Activated CD4-positive, alpha-beta T cell treated with anti-CD3 and anti-CD28 coated beads, Interleukin-2, amount 50 U/mL, for 4 hours (primary cell): ENCODE data around the gene SPIB.
"Not testable (repeated sequence)": the region's sequence is repeated elsewhere in the genome, so short reads cannot be mapped to it uniquely, and the experiment has no call there.

Experiments used
- DNase-seq, 2 experiments: peaks; one replicate each; pipeline ENCODE4 v3.0.0-alpha.2; 2020

Gene SPIB

DNA sequence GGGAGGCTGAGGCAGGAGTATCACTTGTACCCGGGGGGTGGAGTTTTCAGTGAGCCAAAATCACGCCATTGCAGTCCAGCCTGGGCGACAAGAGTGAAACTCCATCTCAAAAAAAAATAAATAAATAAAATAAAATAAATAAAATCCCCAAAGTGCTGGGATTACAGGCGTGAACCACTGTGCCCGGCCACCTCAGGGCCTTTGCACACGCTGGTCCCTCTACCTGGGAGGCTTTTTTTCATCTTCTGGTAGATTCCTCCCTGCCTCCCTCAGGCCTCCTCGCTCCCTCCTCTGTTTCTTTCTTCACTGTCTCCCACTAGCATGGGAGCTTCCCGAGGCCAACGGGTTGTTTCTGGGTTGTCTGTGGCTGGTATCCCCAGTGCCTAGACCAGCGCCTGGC, 29.0 kb downstream of the SPIB start:
- DNase-seq = no peak

DNA sequence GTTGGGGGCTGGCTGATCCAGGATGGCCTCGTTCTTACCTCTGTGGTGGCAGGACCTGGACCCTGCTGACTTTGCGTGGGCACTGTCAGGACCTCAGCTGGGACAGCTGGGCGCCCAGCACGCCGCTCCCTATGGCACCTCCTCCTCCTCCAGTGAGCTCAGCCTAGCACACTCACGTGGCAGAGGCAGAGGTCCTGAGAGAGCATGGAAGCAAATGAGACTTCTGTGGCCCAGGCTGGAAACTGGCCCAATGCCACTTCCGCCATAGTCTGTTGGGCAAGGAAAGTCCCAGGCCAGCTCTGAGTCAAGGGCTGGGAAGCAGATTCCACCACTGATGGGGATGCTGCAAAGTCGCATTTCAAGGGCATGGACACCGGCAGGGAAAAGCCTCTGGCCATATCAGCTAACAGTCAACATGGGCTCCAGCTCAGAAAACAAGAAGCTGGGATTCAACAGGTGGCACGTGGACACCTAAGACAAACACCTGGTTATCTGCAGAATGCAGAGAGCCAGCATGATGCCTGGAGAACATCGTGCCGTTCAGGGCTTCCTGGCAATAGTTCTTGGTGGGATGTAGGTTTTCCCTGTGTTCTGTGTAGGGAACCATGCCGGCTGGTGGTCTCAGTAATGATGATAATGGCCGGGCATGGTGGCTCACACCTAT, 30.6 kb downstream of the SPIB start:
- DNase-seq = no peak

DNA sequence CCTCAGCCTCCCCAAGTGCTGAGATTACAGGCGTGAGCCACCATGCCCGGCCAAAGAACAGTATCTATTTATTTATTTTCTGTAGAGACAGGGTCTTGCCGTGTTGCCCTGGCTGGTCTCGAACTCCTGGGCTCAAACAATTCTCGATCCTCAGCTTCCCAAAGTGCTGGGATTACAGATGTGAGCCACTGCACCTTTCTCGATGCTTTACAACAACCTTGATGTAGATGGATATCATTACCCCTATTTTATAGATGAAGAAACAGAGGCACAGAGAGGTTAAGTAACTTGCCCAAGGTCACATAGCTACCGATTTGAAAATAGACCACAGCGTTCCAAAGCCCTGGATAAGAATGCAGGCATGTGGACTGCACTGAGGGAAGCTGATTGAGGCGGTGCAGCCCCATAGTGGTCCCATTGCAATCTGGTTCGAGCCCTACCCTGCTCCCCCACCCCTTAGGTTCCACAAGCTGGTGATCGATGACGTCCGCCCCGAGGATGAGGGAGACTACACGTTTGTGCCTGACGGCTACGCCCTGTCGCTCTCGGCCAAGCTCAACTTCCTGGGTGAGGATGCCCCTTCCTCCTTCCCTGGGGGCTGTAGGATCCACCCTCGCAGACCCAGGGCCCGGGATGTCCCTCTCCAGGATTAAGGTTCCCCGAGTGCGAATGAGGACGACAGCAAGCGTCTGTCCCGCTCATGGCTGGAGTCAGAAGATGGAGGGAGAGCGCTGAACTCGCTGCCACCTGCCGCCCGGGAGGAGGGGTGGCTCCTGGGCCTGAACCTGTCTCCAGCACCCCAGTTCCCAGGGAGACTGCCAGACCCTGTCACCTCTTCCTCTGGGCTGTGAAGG, 31.9 kb downstream of the SPIB start:
- DNase-seq = no peak

GRCh38 chr19:50451223-50451534, 32.4 kb downstream of the SPIB start:
- DNase-seq = no peak

DNA sequence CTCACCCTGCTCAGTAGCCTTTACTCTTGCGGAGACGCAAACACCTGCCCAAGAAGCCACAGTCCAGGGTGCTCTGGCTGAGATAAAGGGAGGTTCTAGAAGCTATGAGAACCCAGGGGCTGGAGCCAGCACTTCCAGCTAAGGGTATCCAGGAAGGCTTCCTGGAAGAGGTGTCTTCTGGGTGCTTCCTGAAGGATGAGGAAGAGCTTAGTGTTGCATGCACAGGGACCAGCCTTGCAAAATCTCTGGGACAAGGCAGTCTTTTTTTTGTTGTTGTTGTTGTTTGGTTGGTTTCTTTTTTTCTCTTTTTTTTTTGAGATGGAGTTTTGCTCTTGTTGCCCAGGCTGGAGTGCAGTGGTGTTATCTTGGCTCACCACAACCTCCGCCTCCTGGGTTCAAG, 34.5 kb downstream of the SPIB start:
- DNase-seq = no peak

DNA sequence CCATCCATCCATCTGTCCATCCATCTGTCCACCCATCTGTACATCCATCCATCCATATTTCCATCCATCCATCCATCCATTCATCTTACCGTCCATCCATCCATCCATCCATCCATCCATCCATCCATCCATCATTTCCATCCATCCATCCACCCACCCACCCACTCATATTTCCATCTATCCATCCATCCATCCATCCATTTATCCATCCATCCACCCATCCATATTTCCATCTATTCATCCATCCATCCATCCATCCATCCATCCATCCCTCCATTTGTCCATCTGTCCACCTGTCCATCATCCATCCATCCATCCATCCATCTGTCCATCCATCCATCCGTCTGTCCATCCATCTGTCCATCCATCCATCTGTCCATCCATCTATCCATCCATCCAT, 37.3 kb downstream of the SPIB start:
- no peak for DNase-seq

GRCh38 chr19:50457300-50457699, 38.6 kb downstream of the SPIB start:
- no peak for DNase-seq

DNA sequence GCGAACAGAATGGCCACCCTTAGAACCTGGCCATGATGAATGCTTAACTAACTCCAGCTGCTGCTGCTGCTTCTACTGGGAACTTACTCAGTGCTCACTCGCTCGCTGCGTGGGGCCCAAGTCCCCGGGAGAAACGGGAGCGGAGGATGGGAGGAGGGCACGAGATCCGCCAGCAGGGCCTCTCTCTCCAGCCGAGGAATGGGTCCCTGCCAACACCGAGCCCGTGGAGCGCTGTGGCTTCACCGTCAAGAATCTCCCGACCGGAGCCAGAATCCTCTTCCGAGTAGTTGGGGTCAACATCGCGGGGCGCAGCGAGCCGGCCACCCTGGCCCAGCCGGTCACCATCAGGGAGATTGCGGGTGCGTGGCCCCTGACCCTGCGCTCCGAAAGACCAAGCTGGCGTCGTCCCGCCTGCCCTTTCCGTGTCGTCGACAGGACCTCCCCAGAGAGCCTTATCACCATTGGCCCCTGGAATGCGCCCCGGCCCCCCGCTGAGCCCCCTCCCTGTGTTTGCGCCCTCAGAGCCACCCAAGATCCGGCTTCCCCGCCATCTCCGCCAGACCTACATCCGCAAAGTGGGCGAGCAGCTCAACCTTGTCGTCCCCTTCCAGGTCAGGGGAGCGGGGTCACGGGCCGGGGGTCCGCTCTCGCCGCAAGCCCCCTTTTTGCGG, 39.8 kb downstream of the SPIB start:
- DNase-seq = no peak

GRCh38 chr19:50459067-50459456, 40.3 kb downstream of the SPIB start:
- no peak for DNase-seq

GRCh38 chr19:50459638-50460037, 40.9 kb downstream of the SPIB start:
- no peak for DNase-seq

DNA sequence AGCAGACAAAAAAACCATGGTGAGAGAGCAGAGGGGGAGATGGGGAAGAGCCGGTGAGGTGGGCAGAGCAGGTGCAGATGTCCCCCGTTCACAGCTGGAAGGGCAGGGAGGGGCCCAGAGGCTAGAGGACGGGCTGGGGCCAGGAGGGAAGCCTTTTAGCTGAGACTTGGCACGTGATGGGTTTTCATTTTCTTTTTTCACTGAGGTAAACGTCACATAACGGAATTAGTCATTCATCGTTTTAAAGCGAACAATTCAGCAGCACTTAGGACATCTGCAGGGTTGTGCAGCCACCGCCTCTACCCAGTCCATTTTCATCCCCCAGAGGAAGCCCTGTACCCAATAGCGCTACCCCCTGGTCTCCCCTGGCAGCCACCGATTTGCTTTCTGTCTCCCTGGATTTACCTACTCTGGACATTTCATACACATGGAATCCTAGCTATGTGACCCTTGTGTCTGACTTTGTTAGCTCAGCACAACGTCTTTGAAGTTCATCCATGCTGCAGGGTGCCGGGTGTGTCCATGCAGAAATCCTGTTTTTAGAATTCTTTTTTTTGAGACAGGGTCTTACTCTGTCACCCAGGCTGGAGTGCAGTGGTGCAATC, 41.5 kb downstream of the SPIB start:
- DNase-seq = no peak

- peak; percentile 32 to 49 for DNase-seq
Measured at GRCh38 chr19:50461066-50461875, 42.5 kb downstream of the SPIB start.

DNA sequence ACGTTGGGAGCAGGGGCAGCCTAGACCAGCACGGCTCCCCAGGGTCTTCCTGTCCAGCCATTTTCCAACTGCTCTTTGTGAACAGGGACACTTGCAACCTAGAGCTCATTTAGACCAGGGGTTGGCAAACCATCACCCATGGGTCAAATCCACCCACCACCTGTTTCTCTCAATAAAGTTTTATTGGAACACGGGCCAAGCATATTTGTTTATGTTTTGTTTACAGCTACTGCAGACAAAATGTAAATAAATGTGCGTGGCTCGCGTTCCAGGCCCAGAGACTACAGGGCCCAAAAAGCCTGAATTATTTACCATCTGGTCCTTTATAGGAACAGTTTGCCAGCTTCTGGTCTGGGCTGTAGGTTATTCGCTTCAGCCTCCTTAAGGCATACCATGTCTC, 44.2 kb downstream of the SPIB start:
- DNase-seq = no peak

DNA sequence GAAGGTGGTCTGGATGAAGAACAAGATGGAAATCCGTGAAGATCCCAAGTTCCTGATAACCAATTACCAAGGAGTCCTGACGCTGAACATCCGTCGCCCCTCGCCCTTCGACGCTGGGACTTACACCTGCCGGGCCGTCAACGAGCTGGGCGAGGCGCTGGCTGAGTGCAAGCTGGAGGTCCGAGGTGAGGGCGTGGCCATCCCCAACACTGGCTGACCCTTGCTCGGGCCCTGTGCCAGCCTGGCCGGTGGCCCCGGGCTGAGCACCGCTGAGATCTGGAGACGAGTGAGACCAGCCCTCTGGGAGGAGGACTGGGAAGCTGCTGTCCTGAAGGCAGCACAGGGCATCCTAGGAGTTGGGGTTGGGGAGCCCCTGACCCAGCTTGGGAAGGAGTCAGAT, 45.6 kb downstream of the SPIB start:
- no peak for DNase-seq

DNA sequence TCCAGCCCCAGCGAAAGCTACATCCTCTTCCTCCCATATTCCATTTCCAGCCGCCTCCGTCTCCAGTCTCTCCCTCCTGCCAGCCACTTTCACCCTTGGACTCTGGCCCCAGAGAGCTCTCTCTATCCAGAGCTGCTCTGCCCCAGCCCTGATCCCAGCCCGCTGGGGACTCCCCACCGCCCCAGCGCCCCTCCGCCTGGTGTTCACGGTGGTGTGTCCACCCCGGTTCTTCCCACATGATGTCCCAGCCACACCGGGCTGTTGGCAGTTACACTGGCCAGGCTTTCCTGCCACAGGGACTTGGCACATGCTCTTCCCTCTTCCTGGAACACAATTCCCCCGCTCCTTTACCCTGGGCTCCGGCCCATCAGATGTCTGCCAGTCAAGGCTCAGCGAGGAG, 46.3 kb downstream of the SPIB start:
- no peak for DNase-seq

DNA sequence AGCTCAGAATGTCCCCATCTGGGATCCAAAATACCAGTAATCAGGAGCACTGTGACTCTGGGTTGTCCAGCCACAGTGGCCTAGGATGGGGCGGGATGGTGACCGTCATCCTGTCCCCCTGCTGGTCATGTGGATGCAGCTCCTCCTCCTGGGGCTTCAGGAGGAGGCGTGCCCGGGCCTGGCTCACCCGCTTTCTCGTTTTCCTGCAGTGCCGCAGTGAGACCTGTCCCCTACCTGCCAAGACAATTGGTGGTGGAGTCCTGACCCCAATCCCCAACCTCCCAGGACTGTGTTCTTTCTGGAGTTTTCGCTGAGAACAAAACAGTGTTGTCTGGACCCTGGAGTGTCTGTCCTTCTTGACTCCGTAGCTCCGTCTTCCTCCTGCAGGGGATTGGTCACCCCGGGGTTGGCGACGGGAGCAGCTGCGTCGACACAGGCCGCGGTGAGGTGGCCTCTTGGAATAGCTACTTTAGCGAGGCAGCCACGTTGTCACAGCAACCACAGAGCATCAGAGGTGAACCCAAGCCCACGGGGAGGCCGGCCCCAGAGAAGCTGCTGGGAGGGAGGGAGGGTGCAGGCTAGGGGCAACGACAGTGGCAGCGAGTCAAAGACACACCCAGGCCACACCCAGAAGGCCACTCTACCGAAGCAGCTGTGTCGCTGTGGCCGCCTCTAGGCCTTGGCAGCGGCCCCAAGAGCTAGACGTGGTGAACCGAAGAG, 47.4 kb downstream of the SPIB start:
- no peak for DNase-seq

GRCh38 chr19:50466706-50467039, 47.9 kb downstream of the SPIB start:
- DNase-seq = no peak

DNA sequence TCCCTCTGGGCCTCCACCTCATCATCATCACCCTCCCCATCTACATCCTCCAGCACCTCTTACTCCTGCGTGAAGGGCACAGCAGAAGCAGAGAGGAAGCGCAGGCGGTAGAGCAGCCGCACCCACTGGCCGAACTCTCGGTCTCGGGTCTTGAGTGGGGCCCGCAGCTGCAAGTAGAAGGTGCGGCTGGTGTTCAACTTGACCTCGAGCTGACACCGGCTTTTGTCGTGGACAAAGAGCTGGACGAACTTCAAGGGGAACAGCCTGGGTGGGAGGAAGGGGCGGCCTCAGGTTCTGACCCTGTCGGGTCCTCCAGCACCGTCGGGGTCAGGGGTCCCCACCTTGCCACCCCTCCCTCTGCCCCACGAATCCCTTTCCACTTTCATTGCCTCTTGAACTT, 48.8 kb downstream of the SPIB start:
- DNase-seq = no peak

GRCh38 chr19:50468818-50469217, 50.1 kb downstream of the SPIB start:
- no peak for DNase-seq

DNA sequence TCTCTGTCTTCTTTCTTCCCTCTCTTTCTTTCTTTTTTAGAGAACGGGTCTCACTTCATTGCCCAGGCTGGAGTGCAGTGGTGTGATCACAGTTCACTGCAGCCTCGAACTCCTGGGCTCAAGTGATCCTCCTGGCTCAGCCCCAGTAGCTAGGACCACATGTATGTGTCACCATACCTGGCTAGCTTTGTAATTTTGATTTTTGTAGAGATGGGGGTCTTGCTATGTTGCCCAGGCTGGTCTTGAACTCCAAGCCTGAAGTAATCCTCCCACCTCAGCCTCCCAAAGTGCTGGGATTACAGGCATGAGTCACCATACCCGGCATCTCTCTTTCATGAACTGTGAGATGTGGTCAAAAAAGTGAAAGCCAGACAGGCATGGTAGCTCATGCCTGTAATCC, 54.6 kb downstream of the SPIB start:
- DNase-seq = not testable (repeated sequence)

DNA sequence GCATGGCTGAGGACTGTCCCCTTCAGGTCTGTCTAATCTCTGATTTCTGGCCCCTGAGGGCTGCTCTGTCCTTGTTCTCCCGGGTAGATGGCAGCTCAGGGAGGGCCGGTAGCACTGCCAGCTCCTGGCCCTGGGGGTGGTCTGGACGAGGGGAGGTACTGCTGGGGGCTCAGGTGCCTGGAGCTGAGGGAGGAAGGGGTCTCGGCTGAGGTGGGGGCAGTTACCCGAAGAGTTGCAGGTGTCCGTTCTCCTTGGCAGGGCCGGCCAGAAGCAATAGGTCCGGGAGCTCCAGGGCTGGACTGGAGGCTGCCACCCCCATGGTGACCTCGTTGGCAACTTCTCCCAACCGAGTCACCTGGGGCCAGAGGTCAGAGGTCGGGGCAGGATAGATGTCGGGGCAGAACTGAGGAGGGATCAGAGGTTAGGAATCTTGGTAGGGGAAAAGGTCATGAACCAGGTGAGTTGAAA, 56.4 kb downstream of the SPIB start:
- DNase-seq = no peak

GRCh38 chr19:50475736-50476223, 57.0 kb downstream of the SPIB start:
- DNase-seq = no peak
